ENCODE measurements around the gene ZC3H12D. TPM values are rescaled to one million over a fixed set of nuclear protein-coding genes. Genes with fewer than 3 reads are reported as not detected.

The ZC3H12D gene
- total and polyA plus RNA-seq, 4 donors, result 0.72 to 1.2 (median 0.89) TPM

DNA sequence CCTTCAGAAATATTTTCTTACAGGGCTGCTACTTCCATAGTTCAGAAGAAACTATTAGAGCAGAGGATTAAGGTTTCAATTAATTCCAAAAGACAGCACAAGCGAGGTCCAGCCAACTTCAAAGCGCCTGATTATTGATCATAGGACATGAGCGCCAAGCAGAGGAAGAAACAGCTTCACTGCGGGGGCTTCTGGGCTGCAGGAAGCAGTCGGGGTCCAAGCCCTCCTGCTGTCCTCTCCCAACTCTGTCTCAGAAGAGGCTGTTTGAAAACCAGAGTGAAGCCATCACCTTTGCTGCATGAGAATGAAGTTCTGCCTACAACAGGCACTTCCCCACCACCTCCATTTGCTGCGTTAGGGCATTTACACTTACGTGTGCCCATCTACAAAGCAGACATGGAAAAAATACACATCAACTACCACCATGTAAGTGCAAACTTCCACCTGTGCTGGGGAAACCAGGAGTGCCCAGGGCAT lies 60.8 kb downstream of the ZC3H12D start:
- Histone ChIP-seq H3K36me3 (ENCODE audit: control insufficient read depth, insufficient read depth, low read length) (no peaks in the 10 kb centered on the region), H3K4me3 (ENCODE audit: low read depth, low read length) (peak overlapping the region; percentile 9), H3K27me3 (ENCODE audit: control insufficient read depth, insufficient read depth, low read length) (no peaks in the 10 kb centered on the region), H3K9me3 (ENCODE audit: control insufficient read depth, insufficient read depth, low read length) (no peaks in the 10 kb centered on the region), H3K4me1 (ENCODE audit: control insufficient read depth, insufficient read depth, low read length) (peaks cover 21% of the 10 kb centered on the region), H3K27ac (ENCODE audit: low read depth, low read length) (peak overlapping the region; percentile 26)
- DNase-seq (ENCODE audit: low read depth in 4 of 6, low spot score in 6 of 6), result peak in 1 of 6 donors; percentile 23
- WGBS (ENCODE audit: insufficient coverage), result 29% methylated on average over 7 of the region's 7 CpGs

DNA sequence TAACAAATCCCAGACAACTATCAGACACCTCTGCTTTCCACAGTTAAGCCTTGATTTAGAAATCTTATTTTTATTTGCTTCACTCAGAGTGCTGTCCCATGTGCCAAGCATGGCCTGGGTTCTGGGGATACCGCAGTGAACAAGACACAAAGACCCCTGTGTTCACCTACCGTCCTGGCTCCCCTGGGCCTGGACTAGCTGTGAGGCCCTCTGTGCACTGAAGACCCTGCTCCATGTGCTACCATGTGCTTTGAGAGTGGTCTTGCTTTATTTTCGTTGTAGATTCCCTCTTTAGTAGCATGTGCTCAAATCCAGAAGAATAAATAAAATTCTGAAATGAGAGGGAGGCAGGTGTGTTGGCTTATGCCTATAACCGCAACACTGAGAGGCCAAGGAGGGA lies 62.2 kb downstream of the ZC3H12D start:
- H3K4me3 ChIP-seq (ENCODE audit: low read depth, low read length), result no peak overlapping the region
- no peak for DNase-seq (ENCODE audit: low read depth in 4 of 6, low spot score in 6 of 6)
- no peaks in the 10 kb centered on the region for H3K9me3 ChIP-seq (ENCODE audit: control insufficient read depth, insufficient read depth, low read length)
- WGBS (ENCODE audit: insufficient coverage), result 72% methylated on average over 3 of the region's 4 CpGs
- no peaks in the 10 kb centered on the region for H3K36me3 ChIP-seq (ENCODE audit: control insufficient read depth, insufficient read depth, low read length)
- peaks cover 17% of the 10 kb centered on the region for H3K4me1 ChIP-seq (ENCODE audit: control insufficient read depth, insufficient read depth, low read length)
- no peak overlapping the region for H3K27ac ChIP-seq (ENCODE audit: low read depth, low read length)
- no peaks in the 10 kb centered on the region for H3K27me3 ChIP-seq (ENCODE audit: control insufficient read depth, insufficient read depth, low read length)

DNA sequence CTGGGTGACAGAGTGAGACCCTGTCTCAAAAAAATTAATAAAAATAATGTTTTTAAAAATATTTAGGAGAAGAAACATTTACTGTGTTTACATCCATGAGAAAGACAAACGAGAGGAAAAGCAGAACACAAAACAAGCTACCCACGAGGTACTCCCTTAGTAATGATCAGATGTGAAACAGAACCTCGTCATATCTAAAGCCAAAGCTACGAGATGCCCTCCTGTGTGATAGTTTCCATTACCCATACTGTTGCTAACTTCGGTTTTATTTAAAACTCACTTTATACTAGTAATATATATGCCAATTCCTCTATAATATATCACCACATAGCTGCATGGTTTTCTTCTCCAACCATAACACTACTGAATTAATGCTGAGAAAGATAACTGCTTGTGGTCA lies 63.7 kb downstream of the ZC3H12D start:
- DNase-seq (ENCODE audit: low read depth in 4 of 6, low spot score in 6 of 6), result no peak
- Histone ChIP-seq H3K4me1 (ENCODE audit: control insufficient read depth, insufficient read depth, low read length) (peaks cover 17% of the 10 kb centered on the region), H3K27ac (ENCODE audit: low read depth, low read length) (no peak overlapping the region), H3K27me3 (ENCODE audit: control insufficient read depth, insufficient read depth, low read length) (no peaks in the 10 kb centered on the region), H3K9me3 (ENCODE audit: control insufficient read depth, insufficient read depth, low read length) (peaks cover 3% of the 10 kb centered on the region), H3K4me3 (ENCODE audit: low read depth, low read length) (no peak overlapping the region), H3K36me3 (ENCODE audit: control insufficient read depth, insufficient read depth, low read length) (no peaks in the 10 kb centered on the region)
- 90% methylated on average over 2 of the region's 5 CpGs for WGBS (ENCODE audit: insufficient coverage)

DNA sequence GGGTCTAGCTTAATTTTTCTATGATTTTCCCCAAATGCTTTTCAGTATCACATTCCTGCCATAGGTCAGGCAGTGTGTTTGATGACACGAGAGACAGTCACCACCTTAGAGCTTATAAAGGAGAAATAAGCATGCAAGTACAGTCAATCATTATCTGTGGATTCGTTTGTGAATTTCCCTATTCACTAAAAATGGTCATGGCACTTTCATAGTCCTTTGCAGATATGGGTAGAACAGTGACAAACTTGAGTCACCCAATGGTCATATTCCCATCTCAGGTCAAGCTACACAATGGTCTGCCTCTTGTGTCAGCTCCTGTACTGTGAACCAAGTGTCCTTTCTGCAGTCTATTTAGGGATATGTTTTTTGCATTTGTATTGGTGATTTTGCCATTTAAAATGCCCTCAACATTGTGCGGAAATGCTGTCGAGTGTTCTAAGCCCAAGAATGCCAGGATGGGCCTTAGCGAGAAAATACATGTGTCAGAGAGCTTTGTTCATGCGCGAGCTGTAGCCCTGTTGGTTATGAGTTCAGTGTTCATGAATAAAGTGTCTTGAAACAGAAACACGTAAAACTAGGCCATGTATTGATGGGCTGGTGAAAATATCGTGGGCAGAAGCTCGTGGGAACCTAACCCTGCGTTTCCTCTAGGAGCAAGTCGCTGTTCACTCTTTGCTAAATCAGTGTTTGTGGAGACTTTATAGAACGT lies 65.0 kb downstream of the ZC3H12D start:
- no peak for DNase-seq (ENCODE audit: low read depth in 4 of 6, low spot score in 6 of 6)
- no peaks in the 10 kb centered on the region for H3K27me3 ChIP-seq (ENCODE audit: control insufficient read depth, insufficient read depth, low read length)
- 98% methylated on average over 7 of the region's 13 CpGs for WGBS (ENCODE audit: insufficient coverage)
- H3K9me3 ChIP-seq (ENCODE audit: control insufficient read depth, insufficient read depth, low read length), result peaks cover 3% of the 10 kb centered on the region
- no peak overlapping the region for H3K27ac ChIP-seq (ENCODE audit: low read depth, low read length)
- peaks cover 15% of the 10 kb centered on the region for H3K4me1 ChIP-seq (ENCODE audit: control insufficient read depth, insufficient read depth, low read length)
- no peaks in the 10 kb centered on the region for H3K36me3 ChIP-seq (ENCODE audit: control insufficient read depth, insufficient read depth, low read length)
- no peak overlapping the region for H3K4me3 ChIP-seq (ENCODE audit: low read depth, low read length)

DNA sequence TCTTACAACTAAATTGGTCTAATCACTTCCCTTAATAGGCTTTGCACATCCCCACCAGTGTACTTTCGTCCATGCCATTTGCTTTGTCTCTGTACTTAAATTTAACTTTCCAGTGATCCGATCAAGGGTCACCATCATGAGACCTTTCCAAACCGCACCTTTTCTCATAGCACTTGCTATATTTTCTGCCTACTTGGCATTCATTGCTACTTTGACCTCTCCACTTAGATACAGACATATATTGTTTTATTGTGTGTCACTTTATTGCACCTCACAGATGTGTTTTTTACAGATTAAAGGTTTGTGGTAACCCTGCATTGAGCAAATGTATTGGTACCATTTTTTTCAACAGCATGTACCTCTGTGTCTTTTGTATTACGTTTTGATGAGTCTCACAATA lies 70.0 kb downstream of the ZC3H12D start:
- 86% methylated on average over 2 of the region's 4 CpGs for WGBS (ENCODE audit: insufficient coverage)
- peaks cover 3% of the 10 kb centered on the region for H3K9me3 ChIP-seq (ENCODE audit: control insufficient read depth, insufficient read depth, low read length)

DNA sequence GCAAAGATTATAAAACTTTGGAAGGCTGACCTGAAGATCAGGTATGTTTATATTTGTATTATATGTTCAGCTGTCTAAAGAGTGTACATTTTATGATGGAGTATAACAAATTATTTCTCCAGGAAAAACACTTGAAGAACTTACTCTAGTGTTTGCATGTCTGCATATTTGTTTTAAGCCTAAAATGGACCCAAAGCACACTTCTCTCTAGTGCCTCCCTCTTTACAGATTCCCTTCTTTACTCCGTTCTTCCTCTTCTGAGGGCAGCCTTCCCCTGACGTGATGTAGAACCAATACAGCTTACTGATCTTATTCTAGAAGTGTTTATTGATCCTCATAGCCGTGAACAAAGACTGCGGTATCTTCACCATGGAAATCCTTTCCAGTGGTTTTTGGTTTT lies 70.8 kb downstream of the ZC3H12D start:
- H3K4me1 ChIP-seq (ENCODE audit: control insufficient read depth, insufficient read depth, low read length), result no peaks in the 10 kb centered on the region
- no peaks in the 10 kb centered on the region for H3K36me3 ChIP-seq (ENCODE audit: control insufficient read depth, insufficient read depth, low read length)
- H3K27ac ChIP-seq (ENCODE audit: low read depth, low read length), result no peak overlapping the region
- H3K4me3 ChIP-seq (ENCODE audit: low read depth, low read length), result no peak overlapping the region
- WGBS (ENCODE audit: insufficient coverage), result 73% methylated on average over 3 of the region's 4 CpGs
- H3K27me3 ChIP-seq (ENCODE audit: control insufficient read depth, insufficient read depth, low read length), result no peaks in the 10 kb centered on the region
- DNase-seq (ENCODE audit: low read depth in 4 of 6, low spot score in 6 of 6), result no peak
- H3K9me3 ChIP-seq (ENCODE audit: control insufficient read depth, insufficient read depth, low read length), result peaks cover 3% of the 10 kb centered on the region

More for the DNA sequence above, 70.0 kb downstream of the ZC3H12D start:
- Histone ChIP-seq H3K4me3 (ENCODE audit: low read depth, low read length) (no peak overlapping the region), H3K4me1 (ENCODE audit: control insufficient read depth, insufficient read depth, low read length) (no peaks in the 10 kb centered on the region), H3K27me3 (ENCODE audit: control insufficient read depth, insufficient read depth, low read length) (no peaks in the 10 kb centered on the region), H3K36me3 (ENCODE audit: control insufficient read depth, insufficient read depth, low read length) (no peaks in the 10 kb centered on the region), H3K27ac (ENCODE audit: low read depth, low read length) (no peak overlapping the region)
- no peak for DNase-seq (ENCODE audit: low read depth in 4 of 6, low spot score in 6 of 6)

DNA sequence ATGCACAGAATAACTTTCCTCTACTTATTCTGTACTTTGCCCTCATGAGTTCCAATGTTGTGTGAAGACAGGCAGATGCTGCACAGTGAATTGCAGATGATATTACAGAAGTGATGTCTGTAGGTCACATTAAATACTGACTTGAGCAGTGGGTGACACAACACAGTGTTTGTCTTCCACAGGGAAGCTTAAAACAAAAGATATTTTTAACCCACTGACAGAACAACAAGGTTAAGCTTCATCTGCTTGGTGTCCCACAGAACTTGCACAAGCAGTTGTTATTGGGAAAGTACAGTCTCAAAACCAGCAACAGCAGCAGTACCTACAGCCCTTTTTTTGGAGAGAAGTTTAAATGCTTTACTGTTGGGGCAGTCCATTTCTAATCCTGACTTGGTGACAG lies 74.3 kb downstream of the ZC3H12D start:
- Histone ChIP-seq H3K4me3 (ENCODE audit: low read depth, low read length) (no peak overlapping the region), H3K4me1 (ENCODE audit: control insufficient read depth, insufficient read depth, low read length) (no peaks in the 10 kb centered on the region), H3K9me3 (ENCODE audit: control insufficient read depth, insufficient read depth, low read length) (no peaks in the 10 kb centered on the region), H3K27ac (ENCODE audit: low read depth, low read length) (no peak overlapping the region), H3K27me3 (ENCODE audit: control insufficient read depth, insufficient read depth, low read length) (no peaks in the 10 kb centered on the region), H3K36me3 (ENCODE audit: control insufficient read depth, insufficient read depth, low read length) (peaks cover 5% of the 10 kb centered on the region)
- DNase-seq (ENCODE audit: low read depth in 4 of 6, low spot score in 6 of 6), result no peak

DNA sequence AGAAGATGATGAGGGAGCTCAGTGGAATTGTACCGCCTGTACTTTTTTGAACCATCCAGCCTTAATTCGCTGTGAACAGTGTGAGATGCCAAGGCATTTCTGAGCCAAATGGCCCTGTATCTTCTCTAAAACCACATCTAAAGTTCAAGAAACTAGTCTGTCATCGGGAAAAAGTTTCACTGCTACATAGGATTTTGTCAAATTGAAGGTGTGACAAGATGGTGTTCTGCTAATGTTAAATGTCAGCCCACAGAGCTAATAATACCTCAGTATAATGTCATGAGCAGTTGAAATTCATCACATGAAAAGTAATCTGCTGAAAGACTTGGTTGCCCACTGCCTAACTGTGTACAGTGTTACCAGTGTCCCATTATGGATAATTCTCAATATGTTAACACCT lies 75.2 kb downstream of the ZC3H12D start:
- WGBS (ENCODE audit: insufficient coverage), result no CpG with 5 or more reads among the region's 3 CpGs
- no peak overlapping the region for H3K27ac ChIP-seq (ENCODE audit: low read depth, low read length)

DNA sequence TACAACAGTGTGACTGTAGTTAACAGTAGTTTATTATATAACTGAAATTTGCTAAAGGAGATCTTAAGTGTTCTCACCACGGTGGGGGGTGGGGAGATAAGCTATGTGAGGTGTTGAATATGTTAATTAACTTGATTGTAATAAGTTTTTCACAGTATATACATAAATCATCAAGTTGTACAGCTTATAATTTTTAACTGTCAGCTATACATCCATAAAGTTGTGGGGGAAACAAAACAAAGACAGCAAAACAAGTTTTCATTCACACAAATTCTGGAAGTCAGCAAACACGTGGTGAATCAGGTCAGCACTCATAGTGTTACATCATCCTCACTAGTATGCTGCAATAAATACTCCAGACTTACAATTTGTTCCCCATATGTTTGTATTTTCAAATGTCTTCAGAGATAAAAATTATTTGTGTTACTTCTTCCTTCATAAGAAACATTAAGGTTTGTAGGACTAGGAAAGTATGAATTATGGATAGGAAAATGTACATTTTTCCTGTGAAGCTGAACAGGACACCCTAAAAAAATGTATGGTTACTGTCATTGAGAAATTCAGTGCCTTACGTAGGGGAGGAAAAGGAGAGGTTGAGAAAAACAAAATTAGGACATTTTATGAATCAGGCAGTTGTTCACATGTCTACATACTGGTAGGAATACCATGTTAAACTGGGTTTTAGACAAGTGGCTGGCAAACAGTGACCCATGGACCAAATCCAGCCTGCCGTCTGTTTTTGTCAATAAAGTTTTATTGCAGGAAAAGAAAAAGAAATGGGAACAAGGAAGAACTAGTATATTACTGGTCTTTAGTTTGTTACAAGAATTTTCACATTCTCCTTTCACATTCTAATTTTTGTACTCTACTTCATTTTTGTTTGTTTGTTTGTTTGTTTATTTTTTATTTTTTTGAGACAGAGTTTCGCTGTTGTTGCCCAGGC lies 78.7 kb downstream of the ZC3H12D start:
- H3K36me3 ChIP-seq (ENCODE audit: control insufficient read depth, insufficient read depth, low read length), result peaks cover 11% of the 10 kb centered on the region
- WGBS (ENCODE audit: insufficient coverage), result no CpG with 5 or more reads among the region's 5 CpGs
- no peak overlapping the region for H3K27ac ChIP-seq (ENCODE audit: low read depth, low read length)

More for the DNA sequence above, 75.2 kb downstream of the ZC3H12D start:
- no peak for DNase-seq (ENCODE audit: low read depth in 4 of 6, low spot score in 6 of 6)
- peaks cover 5% of the 10 kb centered on the region for H3K36me3 ChIP-seq (ENCODE audit: control insufficient read depth, insufficient read depth, low read length)
- H3K4me3 ChIP-seq (ENCODE audit: low read depth, low read length), result no peak overlapping the region
- H3K4me1 ChIP-seq (ENCODE audit: control insufficient read depth, insufficient read depth, low read length), result no peaks in the 10 kb centered on the region
- no peaks in the 10 kb centered on the region for H3K27me3 ChIP-seq (ENCODE audit: control insufficient read depth, insufficient read depth, low read length)
- H3K9me3 ChIP-seq (ENCODE audit: control insufficient read depth, insufficient read depth, low read length), result no peaks in the 10 kb centered on the region

More for the DNA sequence above, 78.7 kb downstream of the ZC3H12D start:
- Histone ChIP-seq H3K4me3 (ENCODE audit: low read depth, low read length) (no peak overlapping the region), H3K4me1 (ENCODE audit: control insufficient read depth, insufficient read depth, low read length) (no peaks in the 10 kb centered on the region), H3K27me3 (ENCODE audit: control insufficient read depth, insufficient read depth, low read length) (no peaks in the 10 kb centered on the region), H3K9me3 (ENCODE audit: control insufficient read depth, insufficient read depth, low read length) (no peaks in the 10 kb centered on the region)
- no peak for DNase-seq (ENCODE audit: low read depth in 4 of 6, low spot score in 6 of 6)

Measured in spinal cord (tissue), 10 donors.